Parietal lobe (tissue), 1 donor: ENCODE data around the gene ABHD10. TPM values are rescaled to one million over a fixed set of nuclear protein-coding genes. Genes with fewer than 3 reads are reported as not detected.

Experiments used
- total RNA-seq: library from RNA; depleted of rRNA; stranded (reverse); fragments of >200 nt; gene quantifications from one replicate; pipeline ENCODE4 v1.2.3, GENCODE V29; 2014

ABHD10 gene
- 72.6 TPM for total RNA-seq

DNA sequence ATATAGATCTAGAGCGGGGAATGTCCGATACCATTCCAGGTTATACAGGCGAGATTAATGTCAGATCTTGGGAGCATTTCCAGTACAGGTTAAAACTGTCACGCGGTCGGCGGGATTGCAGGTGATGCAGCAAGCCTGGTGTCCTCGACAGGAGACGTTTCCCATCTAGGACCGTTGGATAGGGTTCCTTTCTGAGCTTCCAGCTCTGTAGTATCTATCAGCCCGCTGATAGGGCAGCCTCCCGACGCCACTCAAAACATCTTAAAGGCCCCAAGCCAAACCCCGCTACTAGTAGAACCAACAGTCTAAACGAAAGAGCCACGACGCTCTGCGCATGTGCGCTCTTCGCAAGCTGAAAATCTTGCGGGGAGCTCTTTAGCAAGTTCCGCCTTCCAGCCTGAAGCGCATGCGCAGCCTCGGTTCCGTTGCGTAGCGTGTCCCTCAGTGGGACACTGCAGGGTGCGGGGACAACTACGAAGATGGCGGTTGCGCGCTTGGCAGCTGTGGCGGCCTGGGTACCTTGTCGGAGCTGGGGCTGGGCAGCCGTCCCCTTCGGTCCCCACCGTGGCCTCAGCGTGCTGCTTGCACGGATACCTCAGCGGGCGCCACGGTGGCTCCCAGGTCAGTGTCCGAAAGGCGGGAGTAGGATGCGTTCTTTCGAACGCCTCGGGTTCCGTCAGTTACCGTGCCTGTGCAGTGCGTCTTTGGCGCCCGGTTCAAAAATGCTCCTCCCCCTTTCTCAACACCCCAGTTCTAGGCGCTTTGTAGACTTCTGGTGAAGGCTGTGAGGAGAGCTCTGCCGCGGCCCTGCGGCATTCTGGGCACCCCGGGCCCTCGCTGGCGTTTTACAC lies at the start of gene ABHD10:
Gene ABHD10, plus strand, starts transcription at position 444 of the 851 bp plus-strand sequence. Its CDS starts 36 bp downstream, at position 480.

DNA sequence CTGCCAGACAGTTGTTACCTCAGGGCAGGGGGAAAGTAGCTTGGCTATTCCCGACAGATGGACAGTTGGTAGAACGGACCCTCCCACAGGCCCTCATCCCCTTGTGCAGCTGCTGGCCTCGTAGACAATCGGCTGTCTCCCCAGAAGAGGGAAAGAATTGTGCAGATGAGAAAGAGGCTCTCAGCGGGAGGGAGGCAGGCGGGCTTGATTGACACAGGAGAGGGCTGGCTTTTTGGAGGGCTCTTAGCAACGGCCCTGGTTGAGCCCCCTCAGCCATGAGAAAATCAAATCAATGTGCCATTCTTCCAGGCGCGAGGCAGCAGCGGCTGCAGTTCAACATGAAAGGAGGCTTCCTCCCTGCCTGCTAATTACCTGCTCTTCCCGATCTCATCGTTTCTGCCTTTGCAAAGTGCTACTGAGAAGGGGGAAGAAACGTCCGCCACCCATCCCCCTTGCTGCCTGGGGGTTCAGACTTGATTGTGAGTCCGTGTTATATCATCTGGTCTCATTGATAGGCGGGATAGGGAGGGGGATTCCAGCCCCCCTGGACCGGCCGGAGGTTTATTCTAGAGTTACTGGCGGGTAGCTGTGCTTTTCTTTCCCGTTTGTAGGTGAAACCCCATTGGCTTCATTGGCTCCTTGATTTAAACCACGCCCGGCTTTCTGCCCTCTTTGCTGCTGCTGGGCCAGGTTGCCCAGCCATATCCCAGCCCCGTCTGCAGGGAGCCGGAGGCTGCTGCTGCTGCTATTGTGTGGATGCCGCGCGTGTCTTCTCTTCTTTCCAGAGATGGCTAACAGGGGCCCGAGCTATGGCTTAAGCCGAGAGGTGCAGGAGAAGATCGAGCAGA lies 20.0 kb downstream of the ABHD10 start, which contains the start of gene TAGLN3:
Gene TAGLN3, plus strand, starts transcription at position 287 of the 848 bp plus-strand sequence. Its CDS starts 501 bp downstream, at position 788.

DNA sequence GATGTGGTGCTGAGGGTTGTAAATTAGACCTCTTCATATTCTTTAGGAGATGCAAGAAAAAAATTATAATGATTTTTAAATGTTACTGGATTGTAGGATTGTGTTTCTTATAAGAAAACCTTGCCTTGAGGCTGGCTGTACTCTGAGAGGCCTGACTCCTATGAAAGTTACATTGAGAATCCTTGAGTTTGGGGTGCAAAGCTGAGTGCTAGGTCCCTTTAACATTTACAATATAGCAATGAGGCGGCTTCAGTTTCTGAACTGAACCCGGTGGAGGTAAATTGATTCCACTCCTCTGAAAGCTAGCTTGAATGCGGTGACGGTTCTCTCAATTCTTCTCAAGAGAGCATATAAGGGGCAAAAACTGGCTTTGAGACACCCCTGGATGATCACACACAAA lies 55.6 kb downstream of the ABHD10 start, which contains the start of gene TMPRSS7:
Gene TMPRSS7, plus strand, starts transcription at position 301 of the 400 bp plus-strand sequence. CDS start 110 bp downstream, outside the sequence.

Other genes starting within 250 kb of the ABHD10 start
- 17.8 TPM for gene PHLDB2, start 119.8 kb upstream of the ABHD10 start, total RNA-seq
- 141 TPM for gene TAGLN3, start 19.9 kb downstream of the ABHD10 start, total RNA-seq
- 0.31 TPM for gene TMPRSS7, start 55.7 kb downstream of the ABHD10 start, total RNA-seq
- gene C3orf52, start 107.4 kb downstream of the ABHD10 start, total RNA-seq: 0.63 TPM
- not detected for gene GCSAM, start 154.2 kb downstream of the ABHD10 start, total RNA-seq